Smooth muscle cell of bladder (primary cell): Measurements from ENCODE around the gene POTEC. TPM values are rescaled to one million over a fixed set of nuclear protein-coding genes. Genes with fewer than 3 reads are reported as not detected.

Experiments
- total RNA-seq: library from RNA; depleted of rRNA; stranded (reverse); fragments of >200 nt; gene quantifications from 2 replicates; pipeline ENCODE4 v1.2.3, GENCODE V29; 2014

POTEC gene
- under 0.01 TPM in 1 of 2 replicates, not detected in the other for total RNA-seq

DNA sequence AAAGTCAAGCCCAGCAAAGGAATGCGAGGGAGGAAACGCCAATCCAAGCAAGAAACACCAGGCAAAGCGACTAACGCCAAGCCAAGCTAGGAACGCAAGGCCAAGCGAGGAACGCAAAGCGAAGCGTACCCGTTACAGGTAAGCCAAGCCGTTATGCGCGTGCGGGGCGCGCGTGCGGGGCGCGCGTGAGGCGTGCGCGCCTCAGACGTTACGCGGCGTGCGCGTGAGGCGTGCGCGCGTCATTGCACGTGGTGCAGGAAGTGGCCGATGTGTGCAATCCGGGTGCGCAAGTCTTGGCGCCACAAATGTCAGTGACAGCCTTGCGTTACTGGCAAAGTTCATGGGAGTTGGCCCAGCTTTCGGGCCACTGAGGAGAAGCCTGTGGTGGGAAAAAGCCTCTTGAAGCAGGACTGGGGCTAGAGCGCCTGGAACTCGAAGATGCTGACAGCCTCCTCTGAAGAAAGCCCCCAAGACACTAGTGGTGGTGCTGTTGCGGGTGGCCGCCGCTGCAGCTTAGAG lies at the start of gene POTEC:
Gene POTEC, minus strand, starts transcription at position 155 of the 519 bp plus-strand sequence. CDS start 454 bp downstream, outside the sequence.

Other genes starting within 250 kb of the POTEC start
- under 0.01 and 0.09 TPM in 2 replicates for gene ANKRD30B, start 204.6 kb upstream of the POTEC start, total RNA-seq